Fibroblast of skin of left quadriceps (primary cell): ENCODE measurements around the gene NT5DC3.
"Not testable (repeated sequence)": the region's sequence is repeated elsewhere in the genome, so short reads cannot be mapped to it uniquely, and the experiment has no call there.

ENCODE experiments used
- DNase-seq, 2 experiments: peaks; one replicate each; pipeline ENCODE4 v3.0.0-alpha.2; 2013; ENCODE audit warnings: low read depth in 2 of 2

NT5DC3 gene

GRCh38 chr12:103855896-103856657 is 15.0 kb upstream of the NT5DC3 start:
- no peak for DNase-seq

DNA sequence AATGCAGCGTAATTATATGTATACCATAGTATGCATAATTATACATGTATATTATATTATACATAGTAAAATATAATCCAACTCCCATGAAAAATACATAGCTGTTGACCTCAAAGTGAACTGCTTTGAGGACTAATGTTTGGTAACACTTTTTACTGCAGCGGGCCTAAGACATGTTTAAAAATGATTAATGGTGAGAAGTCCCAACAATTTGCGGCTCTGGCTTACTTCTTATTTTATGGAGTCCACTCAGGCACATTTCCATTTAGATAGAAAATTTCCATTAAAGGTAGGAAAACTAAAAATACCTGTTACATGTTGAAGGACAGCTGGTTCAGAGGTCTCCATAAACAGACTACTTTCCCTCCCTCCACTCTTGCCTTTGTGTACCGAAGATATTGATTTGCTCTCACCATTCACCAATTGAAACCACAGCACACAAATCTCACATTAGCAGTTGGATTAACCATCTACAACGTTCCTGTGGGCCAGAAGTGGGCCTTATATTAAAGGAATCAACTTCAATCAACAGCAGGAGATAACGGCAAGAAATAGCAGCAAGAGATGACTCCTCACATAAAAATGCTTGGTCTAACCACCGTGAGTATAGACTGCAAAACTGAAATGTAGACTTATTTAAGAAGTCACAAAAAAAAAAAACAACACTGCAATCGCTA is 14.1 kb upstream of the NT5DC3 start:
- DNase-seq = peak in 1 of 2 experiments; percentile 38

GRCh38 chr12:103854372-103854973 is 13.4 kb upstream of the NT5DC3 start:
- DNase-seq = no peak

GRCh38 chr12:103852498-103852997 is 11.5 kb upstream of the NT5DC3 start:
- no peak for DNase-seq

DNA sequence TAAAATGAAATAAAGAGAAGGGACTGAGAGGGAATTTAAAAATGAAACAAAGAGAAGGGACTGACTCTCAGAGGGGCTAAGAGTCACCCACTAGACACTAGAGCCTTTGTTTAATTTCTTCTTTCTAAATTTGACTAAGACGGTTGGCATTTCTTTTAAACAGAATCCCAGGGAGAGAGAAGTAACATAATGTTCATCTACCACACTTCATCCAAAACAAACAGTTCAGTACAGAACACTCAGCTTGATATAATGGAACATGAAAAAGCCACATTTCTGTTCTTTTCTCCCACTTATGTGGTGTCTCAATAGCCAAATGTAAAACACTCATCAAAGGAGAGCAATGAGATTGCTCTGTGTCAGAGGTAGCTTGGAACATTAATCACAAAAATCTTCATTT is 10.1 kb upstream of the NT5DC3 start:
- no peak for DNase-seq

- DNase-seq = no peak
Measured at GRCh38 chr12:103850429-103850828, 9.4 kb upstream of the NT5DC3 start.

GRCh38 chr12:103848917-103849491 is 8.0 kb upstream of the NT5DC3 start:
- DNase-seq = no peak

DNA sequence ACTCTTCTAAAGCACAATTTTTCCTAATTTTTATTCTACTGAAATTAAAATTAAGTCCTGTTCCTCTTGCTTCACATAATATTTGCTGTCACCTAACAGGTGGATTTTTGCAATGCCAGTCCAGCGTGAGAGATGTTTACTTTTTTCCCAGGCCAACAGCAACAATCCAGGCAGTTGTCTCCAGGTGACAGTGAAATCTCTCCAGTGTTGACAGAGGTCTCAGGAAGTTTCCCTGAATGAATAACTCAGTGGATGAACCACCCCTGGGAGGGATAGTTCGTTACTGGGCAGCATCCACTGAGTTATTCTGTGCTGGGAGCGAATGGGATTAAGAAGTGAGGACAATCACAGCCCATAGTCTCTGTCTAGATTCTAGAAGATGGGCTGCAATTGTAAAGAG is 7.1 kb upstream of the NT5DC3 start:
- DNase-seq = no peak

DNA sequence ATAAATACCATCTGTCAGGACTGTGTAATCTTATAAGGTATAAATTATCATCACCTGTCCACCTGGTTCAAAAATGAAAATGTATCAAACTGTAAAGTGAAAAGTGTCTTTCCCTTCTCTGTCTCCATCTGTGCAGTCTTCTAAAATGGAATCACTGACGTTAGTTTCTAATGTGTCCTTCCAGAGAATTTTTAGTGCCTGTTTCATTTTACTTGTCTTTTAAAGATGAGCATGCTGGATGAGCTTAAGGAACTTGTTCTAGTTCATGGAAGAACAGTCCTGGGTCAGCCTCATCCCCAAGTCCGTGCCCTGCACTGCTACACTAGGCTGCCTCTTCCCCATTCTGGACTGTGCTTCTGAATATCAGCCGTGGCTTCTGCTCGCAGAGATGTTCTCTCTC is 5.4 kb upstream of the NT5DC3 start:
- DNase-seq = no peak

DNA sequence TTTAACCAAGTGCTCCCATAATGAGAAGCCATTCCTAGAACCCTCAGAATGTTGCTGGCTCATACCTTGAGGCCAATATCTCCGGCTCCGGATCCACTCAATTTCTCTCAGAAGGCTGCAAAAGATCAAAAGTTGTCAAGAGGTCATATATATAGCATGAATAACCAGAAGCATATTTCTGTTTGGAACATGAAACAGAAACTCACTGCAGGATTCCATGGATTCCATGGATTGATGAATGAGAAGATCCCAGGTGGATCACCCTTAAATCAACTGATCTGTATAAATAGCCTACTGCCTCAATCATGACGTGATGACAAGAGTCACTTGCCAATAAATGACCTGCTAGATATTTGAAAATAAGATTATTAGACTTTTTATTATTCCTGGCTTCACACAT is 3.3 kb upstream of the NT5DC3 start:
- DNase-seq = no peak

- DNase-seq = no peak
Measured at GRCh38 chr12:103841690-103842584, 903 bp upstream of the NT5DC3 start.

DNA sequence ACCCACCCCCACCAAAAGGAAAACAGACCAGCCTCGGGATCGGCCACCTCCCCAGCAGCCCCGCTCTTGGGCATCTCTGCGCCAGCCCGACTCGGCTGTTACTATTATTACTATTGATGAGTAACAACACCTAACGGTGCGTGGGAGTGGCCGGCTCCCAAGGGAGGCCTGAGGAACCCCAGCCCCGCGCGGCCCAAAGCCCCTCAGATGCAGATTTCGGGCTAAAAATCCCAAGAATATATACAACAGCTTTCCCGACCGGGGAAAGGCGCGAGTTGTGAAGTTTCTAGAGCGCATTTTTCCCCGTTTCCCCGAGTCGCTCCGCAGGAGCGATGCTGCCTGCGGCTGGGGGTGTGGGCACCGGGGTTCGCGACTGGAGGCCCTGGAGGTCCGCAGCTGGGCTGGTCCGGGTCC is 565 bp downstream of the NT5DC3 start:
- DNase-seq = no peak

GRCh38 chr12:103839609-103840461 is 1.2 kb downstream of the NT5DC3 start:
- DNase-seq = no peak

DNA sequence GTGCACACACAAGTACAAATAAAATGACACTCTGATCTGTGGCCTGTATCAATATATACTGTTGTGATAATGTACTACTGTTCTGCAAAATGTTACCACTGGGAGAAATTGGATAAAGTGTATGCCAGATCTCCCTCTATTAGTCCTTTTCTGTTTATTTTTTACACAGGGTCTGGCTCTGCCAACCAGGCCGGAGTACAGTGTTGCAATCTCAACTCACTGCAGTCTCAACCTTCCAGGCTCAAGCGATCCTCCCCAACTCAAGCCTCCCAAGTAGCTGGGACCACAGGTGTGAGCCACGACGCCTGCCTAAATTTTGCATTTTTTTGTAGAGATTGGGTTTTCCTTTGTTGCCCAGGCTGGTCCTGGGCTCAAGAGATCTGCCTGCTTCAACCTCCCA is 1.9 kb downstream of the NT5DC3 start:
- DNase-seq = no peak

GRCh38 chr12:103838254-103838914 is 2.6 kb downstream of the NT5DC3 start:
- DNase-seq = no peak

DNA sequence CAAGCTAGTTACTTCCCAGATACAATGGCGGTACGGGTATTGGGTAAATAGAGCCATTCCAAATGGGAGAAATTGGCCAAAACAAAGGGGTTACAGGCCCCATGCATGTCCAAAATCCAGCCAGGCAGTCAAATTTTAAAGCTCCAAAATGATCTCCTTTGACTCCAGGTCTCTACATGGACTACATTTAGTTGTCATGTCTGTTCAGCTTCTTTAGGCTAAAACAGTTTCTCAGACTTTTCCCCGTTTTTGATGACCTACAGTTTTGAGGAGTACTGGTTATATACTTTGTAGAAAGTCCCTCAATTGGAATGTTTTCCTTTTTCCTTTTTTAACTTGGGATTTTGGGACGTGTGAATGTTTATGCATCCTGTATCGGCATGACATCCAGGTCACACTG is 4.7 kb downstream of the NT5DC3 start:
- no peak for DNase-seq

GRCh38 chr12:103835747-103836335 is 5.2 kb downstream of the NT5DC3 start:
- not testable (repeated sequence) for DNase-seq

- DNase-seq = no peak
Measured at GRCh38 chr12:103834942-103835341, 6.1 kb downstream of the NT5DC3 start.

DNA sequence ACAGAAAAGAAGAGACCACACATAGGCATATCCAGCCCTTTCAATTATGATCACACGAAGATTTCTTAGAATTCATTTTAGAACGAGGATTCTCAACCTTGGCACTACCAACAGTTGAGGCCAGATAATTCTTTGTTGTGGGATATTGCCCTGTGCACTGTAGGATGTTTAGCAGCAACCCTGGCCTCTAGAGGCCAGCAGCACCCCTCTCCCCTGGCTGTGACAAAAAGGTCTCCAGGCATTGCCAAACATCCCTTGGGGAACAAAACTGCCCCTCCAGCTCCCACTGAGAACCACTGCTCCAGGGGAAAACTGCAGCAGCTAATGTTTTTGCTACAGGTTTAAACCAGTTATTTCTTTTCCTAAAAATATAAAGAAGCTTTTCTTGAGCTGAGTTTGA is 7.1 kb downstream of the NT5DC3 start:
- no peak for DNase-seq
